Measurements from ENCODE around the gene MYRFL. TPM values are rescaled to one million over a fixed set of nuclear protein-coding genes. Genes with fewer than 3 reads are reported as not detected.

MYRFL gene
- total RNA-seq, 2 experiments from 2014 or later, result not detected

- H3K9me3 Mint-ChIP-seq, result no peaks in the 10 kb centered on the region
- ChIA-PET CTCF (no interaction called here), POLR2A (no interaction called here)
- H3K4me3 Mint-ChIP-seq, result no peak overlapping the region
- intact Hi-C loops (cut with micrococcal nuclease), result no loop called here
- peaks cover 1% of the 10 kb centered on the region for H3K27me3 Mint-ChIP-seq
- no peak for TF ChIP-seq CTCF (IDR thresholded peaks at IDR 0.05)
- H3K27ac Mint-ChIP-seq, result no peak overlapping the region
- DNase-seq, result no peak
- ATAC-seq, result no peak
- H3K36me3 Mint-ChIP-seq (ENCODE audit: low read depth), result no peaks in the 10 kb centered on the region
- H3K4me1 Mint-ChIP-seq (ENCODE audit: low read depth), result peaks cover 4% of the 10 kb centered on the region
Observed at GRCh38 chr12:69916544-69917235, 91.7 kb downstream of the MYRFL start.

- POLR2A ChIA-PET, result no interaction called here
- TF ChIP-seq CTCF (IDR thresholded peaks at IDR 0.05), result no peak
- ATAC-seq (no peak), DNase-seq (no peak)
- peaks cover 4% of the 10 kb centered on the region for H3K4me1 Mint-ChIP-seq (ENCODE audit: low read depth)
- CTCF ChIA-PET, result interaction anchor here (3.0 kb wide), 1 partner anchor 17 kb away, joined by 14 read pairs; no protein-coding TSS in a partner anchor
- no peak overlapping the region for H3K27ac Mint-ChIP-seq
- intact Hi-C loops (cut with micrococcal nuclease), result no loop called here
- H3K9me3 Mint-ChIP-seq, result no peaks in the 10 kb centered on the region
- no peaks in the 10 kb centered on the region for H3K36me3 Mint-ChIP-seq (ENCODE audit: low read depth)
- H3K27me3 Mint-ChIP-seq, result peaks cover 1% of the 10 kb centered on the region
- H3K4me3 Mint-ChIP-seq, result no peak overlapping the region
Observed at GRCh38 chr12:69918287-69918686, 93.3 kb downstream of the MYRFL start.

- no peaks in the 10 kb centered on the region for H3K36me3 Mint-ChIP-seq (ENCODE audit: low read depth)
- H3K27ac Mint-ChIP-seq, result no peak overlapping the region
- H3K4me3 Mint-ChIP-seq, result no peak overlapping the region
- H3K27me3 Mint-ChIP-seq, result no peaks in the 10 kb centered on the region
- ATAC-seq (no peak), DNase-seq (no peak)
- H3K4me1 Mint-ChIP-seq (ENCODE audit: low read depth), result no peaks in the 10 kb centered on the region
- ChIA-PET POLR2A (no interaction called here), CTCF (interaction anchor here (0.9 to 3.0 kb wide), 2 partner anchors 15 to 18 kb away, joined by 3 to 14 read pairs; no protein-coding TSS in a partner anchor)
- intact Hi-C loops (cut with micrococcal nuclease), result no loop called here
- TF ChIP-seq CTCF (IDR thresholded peaks at IDR 0.05), result no peak
- no peaks in the 10 kb centered on the region for H3K9me3 Mint-ChIP-seq
Observed at GRCh38 chr12:69919495-69919894, 94.5 kb downstream of the MYRFL start.

GRCh38 chr12:69921831-69922230 is 96.8 kb downstream of the MYRFL start:
- Mint-ChIP-seq H3K4me1 (ENCODE audit: low read depth) (no peaks in the 10 kb centered on the region), H3K4me3 (no peak overlapping the region), H3K9me3 (no peaks in the 10 kb centered on the region), H3K27ac (no peak overlapping the region), H3K27me3 (peaks cover 2% of the 10 kb centered on the region), H3K36me3 (ENCODE audit: low read depth) (no peaks in the 10 kb centered on the region)
- ChIA-PET POLR2A (no interaction called here), CTCF (interaction anchor here (1.0 kb wide), 1 partner anchor 799 kb away, joined by 3 read pairs; no protein-coding TSS in a partner anchor)
- TF ChIP-seq CTCF (IDR thresholded peaks at IDR 0.05), result no peak
- ATAC-seq (no peak), DNase-seq (no peak)
- intact Hi-C loops (cut with micrococcal nuclease), result no loop called here

- no peak for ATAC-seq
- Mint-ChIP-seq H3K4me1 (ENCODE audit: low read depth) (no peaks in the 10 kb centered on the region), H3K27me3 (peaks cover 3% of the 10 kb centered on the region), H3K4me3 (no peak overlapping the region), H3K36me3 (ENCODE audit: low read depth) (no peaks in the 10 kb centered on the region), H3K9me3 (no peaks in the 10 kb centered on the region), H3K27ac (no peak overlapping the region)
- intact Hi-C loops (cut with micrococcal nuclease), result no loop called here
- TF ChIP-seq CTCF (IDR thresholded peaks at IDR 0.05), result no peak
- CTCF ChIA-PET, result no interaction called here
- POLR2A ChIA-PET, result no interaction called here
- no peak for DNase-seq
Observed at GRCh38 chr12:69922999-69923398, 98.0 kb downstream of the MYRFL start.
